Lower lobe of right lung (tissue), 2 donors: Measurements from ENCODE around the gene TDRD12. TPM values are rescaled to one million over a fixed set of nuclear protein-coding genes. Genes with fewer than 3 reads are reported as not detected.
A peak's percentile ranks its signal among the peaks of the same experiment; 100 is the strongest.

Experiments
- ATAC-seq, 2 donors: fragments of 200-7000 bp; cut with Tn5 transposase; one replicate each; pipeline ENCODE4 v1.9.1; 2020 to 2022; ENCODE audit warnings: mild to moderate bottlenecking in 2 of 2, moderate library complexity in 2 of 2
- DNase-seq: peaks from one replicate; pipeline ENCODE4 v3.0.0-alpha.2; 2020
- H3K27ac ChIP-seq: fragments of 200-600 bp; one replicate; pipeline ENCODE4 v1.8.0; 2022
- H3K27me3 ChIP-seq: fragments of 200-600 bp; one replicate; pipeline ENCODE4 v1.8.0; 2022; ENCODE audit warnings: low read depth
- H3K36me3 ChIP-seq: fragments of 200-600 bp; one replicate; pipeline ENCODE4 v1.8.0; 2022; ENCODE audit warnings: mild to moderate bottlenecking
- H3K4me1 ChIP-seq: fragments of 200-600 bp; one replicate; pipeline ENCODE4 v1.8.0; 2022
- H3K4me3 ChIP-seq: fragments of 200-600 bp; one replicate; pipeline ENCODE4 v1.8.0; 2022; ENCODE audit warnings: mild to moderate bottlenecking
- H3K9me3 ChIP-seq: fragments of 200-600 bp; one replicate; pipeline ENCODE4 v1.8.0; 2022
- CTCF ChIP-seq: fragments of 200-600 bp; IDR thresholded peaks from one replicate; pipeline ENCODE4 v1.8.0; 2022; ENCODE audit warnings: antibody characterized with exemption, mild to moderate bottlenecking
- intact Hi-C: fragments of 100-400 bp; cut with DNase I; formaldehyde crosslinking; loops from one replicate; pipeline ENCODE4 v1.11.0; 2022
- total RNA-seq: library from RNA; stranded (reverse); fragmentation: NEBNext Ultra II Directional; extraction: Animal tissue kit (Norgen Biotek cat#: 25700); gene quantifications from one replicate; pipeline ENCODE4 v1.2.1, GENCODE V29; 2021
- donor health status: DM: no; HTN: yes; CAD: no; lungs with severe emphysema.

Gene TDRD12
- total RNA-seq, 1 donor from 2014 or later, result not detected

GRCh38 chr19:32819419-32820400 lies 100.1 kb downstream of the TDRD12 start:
- Histone ChIP-seq H3K27ac (no peak overlapping the region), H3K4me3 (no peak overlapping the region), H3K27me3 (peaks cover 8% of the 10 kb centered on the region), H3K4me1 (no peaks in the 10 kb centered on the region), H3K9me3 (no peaks in the 10 kb centered on the region), H3K36me3 (no peaks in the 10 kb centered on the region)
- DNase-seq (no peak), ATAC-seq (no peak)
- no peak for TF ChIP-seq CTCF
- intact Hi-C loops, result no loop called here

- DNase-seq (no peak), ATAC-seq (no peak)
- TF ChIP-seq CTCF, result no peak
- Histone ChIP-seq H3K36me3 (no peaks in the 10 kb centered on the region), H3K27me3 (peaks cover 8% of the 10 kb centered on the region), H3K4me1 (no peaks in the 10 kb centered on the region), H3K27ac (no peak overlapping the region), H3K4me3 (no peak overlapping the region), H3K9me3 (no peaks in the 10 kb centered on the region)
- intact Hi-C loops, result no loop called here
Observed at GRCh38 chr19:32822916-32823746, 103.6 kb downstream of the TDRD12 start.

- no peak for DNase-seq
- intact Hi-C loops, result no loop called here
- no peak for TF ChIP-seq CTCF
- no peaks in the 10 kb centered on the region for H3K9me3 ChIP-seq
- no peak overlapping the region for H3K27ac ChIP-seq
- peaks cover 8% of the 10 kb centered on the region for H3K27me3 ChIP-seq
- H3K4me3 ChIP-seq, result no peak overlapping the region
- no peaks in the 10 kb centered on the region for H3K36me3 ChIP-seq
- no peaks in the 10 kb centered on the region for H3K4me1 ChIP-seq
- ATAC-seq, result peak in 1 of 2 donors; percentile 22
Observed at GRCh38 chr19:32823747-32824102, 104.2 kb downstream of the TDRD12 start.

- DNase-seq (no peak), ATAC-seq (no peak)
- Histone ChIP-seq H3K27me3 (peaks cover 8% of the 10 kb centered on the region), H3K36me3 (no peaks in the 10 kb centered on the region), H3K4me3 (no peak overlapping the region), H3K27ac (no peak overlapping the region), H3K9me3 (no peaks in the 10 kb centered on the region), H3K4me1 (no peaks in the 10 kb centered on the region)
- intact Hi-C loops, result no loop called here
- no peak for TF ChIP-seq CTCF
Observed at GRCh38 chr19:32824191-32824751, 104.7 kb downstream of the TDRD12 start.

GRCh38 chr19:32824916-32825608 lies 105.5 kb downstream of the TDRD12 start:
- H3K27ac ChIP-seq, result no peak overlapping the region
- no peak for DNase-seq
- no peak overlapping the region for H3K4me3 ChIP-seq
- intact Hi-C loops, result no loop called here
- H3K36me3 ChIP-seq, result no peaks in the 10 kb centered on the region
- no peak for TF ChIP-seq CTCF
- no peaks in the 10 kb centered on the region for H3K9me3 ChIP-seq
- ATAC-seq, result no peak
- H3K4me1 ChIP-seq, result no peaks in the 10 kb centered on the region
- peaks cover 8% of the 10 kb centered on the region for H3K27me3 ChIP-seq
